Fibroblast of villous mesenchyme (primary cell): ENCODE data around the gene DDX18. TPM values are rescaled to one million over a fixed set of nuclear protein-coding genes. Genes with fewer than 3 reads are reported as not detected.
"Not testable (repeated sequence)": the region's sequence is repeated elsewhere in the genome, so short reads cannot be mapped to it uniquely, and the experiment has no call there.

ENCODE experiments used
- DNase-seq: peaks from one replicate; pipeline ENCODE4 v3.0.0-alpha.2; 2010; ENCODE audit warnings: low read depth
- H3K4me3 ChIP-seq: 2 replicates; pipeline ENCODE4 v1.5.1; 2011; ENCODE audit warnings: low read depth, mild to moderate bottlenecking, low read length
- total RNA-seq: library from RNA; depleted of rRNA; stranded (reverse); fragments of >200 nt; gene quantifications from 2 replicates; pipeline ENCODE4 v1.2.3, GENCODE V29; 2012
- TF ChIP-seq, protein P1 (sequence below): IDR thresholded peaks from 2 replicates; pipeline ENCODE4 v1.5.1; 2012; ENCODE audit warnings: low read depth, mild to moderate bottlenecking, low read length; ENCODE audit not compliant: insufficient read depth

Gene DDX18
- total RNA-seq, 1 donor: 61.7 TPM

DNA sequence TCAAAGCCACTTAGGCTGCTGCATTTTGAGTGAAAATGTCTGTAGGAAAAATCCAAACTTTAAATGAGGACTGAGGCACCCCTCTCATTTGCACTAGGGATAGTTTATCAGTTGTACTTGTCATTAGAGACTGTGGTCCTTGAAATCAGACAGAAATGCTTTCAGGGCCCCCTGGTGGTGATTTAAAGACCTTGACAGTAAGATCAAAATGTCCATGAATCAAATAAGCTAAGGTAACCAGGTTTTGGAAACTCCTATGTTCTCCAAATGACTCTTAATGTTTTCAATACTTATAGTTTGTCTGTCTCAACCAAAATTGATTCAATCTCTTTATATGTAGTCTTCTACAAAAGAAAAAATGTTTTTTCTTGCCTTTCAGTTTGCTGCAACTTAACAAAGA is 28.8 kb upstream of the DDX18 start:
- H3K4me3 ChIP-seq: no peak overlapping the region
- peak; percentile 44 for DNase-seq
- TF ChIP-seq, protein P1, sequence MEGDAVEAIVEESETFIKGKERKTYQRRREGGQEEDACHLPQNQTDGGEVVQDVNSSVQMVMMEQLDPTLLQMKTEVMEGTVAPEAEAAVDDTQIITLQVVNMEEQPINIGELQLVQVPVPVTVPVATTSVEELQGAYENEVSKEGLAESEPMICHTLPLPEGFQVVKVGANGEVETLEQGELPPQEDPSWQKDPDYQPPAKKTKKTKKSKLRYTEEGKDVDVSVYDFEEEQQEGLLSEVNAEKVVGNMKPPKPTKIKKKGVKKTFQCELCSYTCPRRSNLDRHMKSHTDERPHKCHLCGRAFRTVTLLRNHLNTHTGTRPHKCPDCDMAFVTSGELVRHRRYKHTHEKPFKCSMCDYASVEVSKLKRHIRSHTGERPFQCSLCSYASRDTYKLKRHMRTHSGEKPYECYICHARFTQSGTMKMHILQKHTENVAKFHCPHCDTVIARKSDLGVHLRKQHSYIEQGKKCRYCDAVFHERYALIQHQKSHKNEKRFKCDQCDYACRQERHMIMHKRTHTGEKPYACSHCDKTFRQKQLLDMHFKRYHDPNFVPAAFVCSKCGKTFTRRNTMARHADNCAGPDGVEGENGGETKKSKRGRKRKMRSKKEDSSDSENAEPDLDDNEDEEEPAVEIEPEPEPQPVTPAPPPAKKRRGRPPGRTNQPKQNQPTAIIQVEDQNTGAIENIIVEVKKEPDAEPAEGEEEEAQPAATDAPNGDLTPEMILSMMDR: peak; percentile 70

DNA sequence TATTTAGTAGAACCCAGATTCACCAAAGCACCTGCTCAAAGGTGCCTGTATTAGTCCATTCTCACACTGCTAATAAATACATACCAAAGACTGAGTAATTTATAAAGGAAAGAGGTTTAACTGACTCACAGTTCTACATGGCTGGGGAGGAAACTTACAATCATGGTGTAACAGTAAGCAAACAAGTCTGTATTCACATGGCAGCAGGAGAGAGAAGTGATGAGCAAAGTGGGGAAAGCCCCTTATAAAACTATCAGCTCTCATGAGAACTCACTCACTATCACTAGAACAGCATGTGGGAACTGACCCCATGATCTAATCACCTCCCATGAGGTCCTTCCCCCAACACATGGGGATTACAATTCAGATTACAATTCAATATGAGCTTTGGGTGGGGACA is 28.0 kb upstream of the DDX18 start:
- DNase-seq: no peak
- TF ChIP-seq, protein P1: no peak
- H3K4me3 ChIP-seq: no peak overlapping the region

DNA sequence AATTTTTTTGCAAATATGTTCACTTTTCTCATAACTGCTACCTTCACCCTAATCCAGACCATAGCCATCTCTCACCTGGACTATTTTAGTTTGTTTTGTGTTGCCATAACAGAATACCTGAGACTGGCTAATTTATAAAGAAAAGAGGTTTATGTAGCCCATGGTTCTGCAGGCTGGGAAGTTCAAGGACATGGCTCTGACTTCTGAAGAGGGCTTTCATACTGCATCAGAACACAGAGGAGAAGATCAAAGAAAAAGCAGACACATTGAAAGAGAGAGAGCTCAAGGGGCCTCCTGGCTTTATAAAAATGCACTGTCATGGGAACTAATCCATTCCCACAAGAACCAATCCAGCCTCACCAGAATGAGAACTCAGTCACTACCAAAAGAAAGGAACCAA is 25.0 kb upstream of the DDX18 start:
- no peak for DNase-seq
- no peak overlapping the region for H3K4me3 ChIP-seq
- TF ChIP-seq, protein P1: no peak

DNA sequence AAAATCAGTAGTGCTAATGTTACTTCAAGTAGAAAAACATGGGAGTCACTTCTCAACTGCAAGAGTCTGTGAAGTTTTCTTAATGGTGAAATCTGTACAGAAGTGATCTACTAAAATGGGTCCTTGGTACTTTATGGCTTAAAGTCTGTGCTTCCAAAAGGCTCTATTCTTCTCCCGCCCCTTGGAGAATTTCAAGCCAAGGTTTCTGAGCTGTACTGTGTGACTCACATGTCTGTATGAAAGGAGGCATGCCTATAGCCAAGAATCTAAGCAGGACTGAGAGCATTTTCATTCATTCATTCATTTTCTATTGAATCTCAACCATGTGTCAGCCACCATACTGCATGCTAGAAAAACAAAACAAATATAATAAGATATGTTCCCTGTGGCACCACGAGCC is 19.8 kb upstream of the DDX18 start:
- no peak for DNase-seq
- TF ChIP-seq, protein P1: no peak
- H3K4me3 ChIP-seq: no peak overlapping the region

DNA sequence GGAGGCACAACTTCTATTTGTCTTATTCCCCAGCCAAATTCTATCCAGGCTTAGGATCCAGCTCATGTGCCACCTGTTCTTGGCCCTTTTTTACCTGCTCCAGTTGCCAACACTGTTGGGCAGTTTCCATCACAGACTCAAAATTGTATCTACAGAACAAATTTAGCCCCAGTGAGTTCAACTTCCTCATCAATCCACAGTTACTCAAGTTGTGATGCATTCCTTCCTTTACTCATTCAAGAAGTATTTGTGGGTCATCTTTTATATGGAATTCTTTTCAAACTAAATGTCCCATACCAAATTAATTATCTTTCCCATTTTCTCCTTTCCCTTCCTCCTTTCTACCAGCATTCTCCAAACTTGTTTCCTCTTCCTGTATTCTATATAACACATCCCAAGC is 12.7 kb upstream of the DDX18 start:
- no peak overlapping the region for H3K4me3 ChIP-seq
- TF ChIP-seq, protein P1: no peak
- DNase-seq: no peak

DNA sequence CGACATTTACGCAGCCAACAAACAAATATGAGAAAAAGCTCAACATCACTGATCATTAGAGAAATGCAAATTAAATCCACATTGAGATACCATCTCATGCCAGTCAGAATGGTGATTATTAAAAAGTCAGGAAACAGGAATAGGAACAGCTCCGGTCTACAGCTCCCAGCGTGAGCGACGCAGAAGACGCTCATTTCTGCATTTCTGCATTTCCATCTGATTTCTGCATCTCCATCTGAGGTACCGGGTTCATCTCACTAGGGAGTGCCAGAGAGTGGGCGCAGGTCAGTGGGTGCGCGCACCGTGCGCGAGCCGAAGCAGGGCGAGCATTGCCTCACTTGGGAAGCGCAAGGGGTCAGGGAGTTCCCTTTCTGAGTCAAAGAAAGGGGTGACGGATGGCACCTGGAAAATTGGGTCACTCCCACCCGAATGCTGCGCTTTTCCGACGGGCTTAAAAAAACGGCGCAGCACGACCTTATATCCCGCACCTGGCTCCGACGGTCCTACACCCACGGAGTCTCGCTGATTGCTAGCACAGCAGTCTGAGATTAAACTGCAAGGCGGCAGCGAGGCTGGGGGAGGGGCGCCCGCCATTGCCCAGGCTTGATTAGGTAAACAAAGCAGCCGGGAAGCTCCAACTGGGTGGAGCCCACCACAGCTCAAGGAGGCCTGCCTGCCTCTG is 10.7 kb upstream of the DDX18 start:
- not testable (repeated sequence) for DNase-seq
- peak overlapping the region; percentile 44 for H3K4me3 ChIP-seq

DNA sequence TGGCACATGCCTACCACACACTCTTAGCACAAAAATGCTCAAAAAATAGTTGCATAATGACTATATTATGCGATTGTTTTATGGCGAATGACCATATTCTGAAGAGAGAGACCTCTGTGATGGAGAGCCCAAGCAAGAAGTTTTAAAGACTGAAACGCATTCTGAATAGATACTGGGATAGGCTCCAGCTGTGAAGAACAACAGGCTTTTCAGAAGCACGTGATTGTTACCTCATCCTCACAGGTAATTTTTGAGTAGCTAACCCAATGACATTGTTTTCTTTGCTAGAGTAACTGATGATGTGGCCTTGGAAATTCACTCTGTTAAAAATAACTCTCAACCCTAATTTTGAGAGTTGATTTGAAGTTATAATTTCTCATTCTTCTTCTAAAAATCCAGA is 2.0 kb upstream of the DDX18 start:
- TF ChIP-seq, protein P1: no peak
- H3K4me3 ChIP-seq: no peak overlapping the region
- DNase-seq: no peak
